Stimulated activated CD4-positive, alpha-beta T cell treated with anti-CD3 and anti-CD28 coated beads, Interleukin-15, amount 100 ng/mL, for 24 hours (primary cell): ENCODE results near the gene TFPI2.

Source experiments
- DNase-seq: peaks from one replicate; pipeline ENCODE4 v3.0.0-alpha.2; 2020

TFPI2 gene

DNA sequence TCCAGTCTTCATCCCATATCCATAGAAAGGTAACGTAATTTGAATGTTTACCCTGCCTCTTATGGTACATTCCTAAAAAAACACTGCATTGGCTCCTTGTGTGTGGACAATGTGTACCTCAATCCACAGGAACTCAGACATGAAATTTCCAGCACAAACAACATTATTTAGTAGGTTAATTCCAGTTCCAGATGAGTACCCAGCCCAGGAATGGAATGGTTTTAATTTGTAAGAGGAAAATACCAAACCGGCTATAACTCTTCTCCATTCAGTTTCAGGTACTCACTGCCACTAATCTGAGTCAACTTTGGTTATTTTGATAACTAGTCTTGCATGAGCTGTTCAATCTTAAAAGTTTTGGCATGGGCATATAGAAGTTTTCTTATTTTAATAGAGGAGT, 39.0 kb downstream of the TFPI2 start:
- DNase-seq: no peak

DNA sequence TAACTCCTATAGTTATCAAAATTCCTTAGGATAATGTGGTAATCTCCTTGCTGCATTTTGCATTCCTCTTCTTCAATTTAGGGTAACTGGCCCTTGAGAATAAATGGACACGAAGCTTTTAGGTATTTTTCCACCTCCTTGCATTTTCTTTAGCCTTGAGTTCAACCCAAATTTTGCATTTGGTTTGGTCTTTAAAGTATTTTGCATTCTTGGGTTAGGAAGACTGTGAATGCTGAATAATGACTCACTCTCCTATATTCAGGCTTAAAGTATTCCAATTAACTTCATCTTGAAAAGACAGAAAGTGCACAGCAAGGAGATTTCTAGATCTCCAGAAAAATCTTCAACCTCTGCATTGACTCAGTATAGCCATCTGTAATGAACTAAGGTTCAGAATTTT, 47.3 kb downstream of the TFPI2 start:
- no peak for DNase-seq

DNA sequence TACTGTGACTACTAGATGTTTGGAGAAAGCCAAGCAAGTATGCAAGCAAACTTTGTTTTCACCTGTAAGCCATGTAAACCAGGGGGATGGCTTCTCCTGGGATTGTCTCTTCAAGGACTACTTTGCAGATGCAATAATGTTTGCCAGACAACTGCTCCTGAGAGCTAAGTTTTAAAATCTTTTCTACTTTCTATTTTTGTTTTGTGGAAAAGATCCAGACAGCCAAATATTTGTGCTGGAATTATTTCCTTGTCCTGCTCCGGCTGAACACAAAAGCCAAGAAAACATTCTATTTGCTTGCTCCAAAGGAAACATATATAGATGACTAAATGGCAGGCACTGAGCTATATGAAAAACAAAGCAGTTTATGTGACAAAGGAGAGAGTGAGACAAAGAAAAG, 51.6 kb downstream of the TFPI2 start:
- no peak for DNase-seq

DNA sequence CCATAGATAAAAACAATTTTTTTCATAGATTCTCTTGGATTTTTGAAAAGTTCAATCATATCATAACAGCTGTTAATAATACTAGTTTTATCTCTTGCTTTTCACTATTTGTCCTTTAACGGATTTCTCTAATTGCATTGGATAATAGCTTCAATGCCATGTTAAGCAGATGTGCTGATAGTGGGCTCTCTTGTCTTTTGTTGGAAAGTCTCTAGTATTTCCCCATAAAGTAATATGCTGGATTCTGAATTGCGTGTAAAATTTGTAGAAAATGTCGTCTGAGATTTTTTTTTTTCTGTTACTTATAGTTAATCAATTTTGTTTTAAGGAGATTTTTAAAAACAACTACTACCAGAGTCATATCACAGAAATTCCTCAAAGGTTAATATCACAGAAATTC, 53.3 kb downstream of the TFPI2 start:
- no peak for DNase-seq

DNA sequence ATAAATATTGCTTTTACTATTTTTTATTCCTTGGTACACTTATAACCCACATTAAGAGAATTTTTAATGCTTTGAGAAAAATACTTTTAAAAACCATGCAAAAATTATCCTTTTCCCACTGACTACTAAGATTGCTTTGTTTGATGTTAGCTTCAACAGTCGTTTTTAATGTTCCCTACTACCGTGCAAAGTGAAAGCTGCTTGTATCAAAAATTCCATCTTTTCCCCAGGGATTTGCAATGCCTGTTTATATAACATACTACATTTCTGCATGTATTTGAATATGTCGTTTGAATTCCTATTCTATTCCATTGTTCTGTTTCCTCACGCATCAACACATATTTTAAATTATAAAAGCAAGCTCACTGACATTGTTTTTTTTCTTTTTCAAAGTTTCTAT, 54.4 kb downstream of the TFPI2 start:
- no peak for DNase-seq

DNA sequence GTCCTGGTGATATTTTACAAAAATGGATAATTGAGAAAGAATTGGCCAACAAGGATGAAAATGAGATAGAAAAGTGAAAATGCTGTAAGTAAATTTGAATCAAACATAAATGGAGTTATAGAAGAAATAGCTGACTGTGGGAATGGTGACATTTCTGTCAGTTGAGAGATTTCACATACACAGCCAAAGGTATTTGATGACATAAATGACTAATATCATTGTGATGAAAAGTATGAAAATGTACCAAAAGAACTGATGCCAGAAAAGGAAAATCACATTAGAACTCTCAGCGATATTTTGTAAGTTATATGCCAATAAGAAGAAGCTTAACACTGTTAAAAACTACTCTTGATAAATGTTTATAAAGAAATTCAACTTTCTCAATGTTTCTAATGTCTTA, 54.9 kb downstream of the TFPI2 start:
- DNase-seq: no peak
